Measurements from ENCODE around the gene RAE1. TPM values are rescaled to one million over a fixed set of nuclear protein-coding genes. Genes with fewer than 3 reads are reported as not detected.

RAE1 gene
- total and polyA plus RNA-seq, 2 of the 4 experiments (the other 2 are of a cell fraction) = 32.8 to 80.5 TPM

DNA sequence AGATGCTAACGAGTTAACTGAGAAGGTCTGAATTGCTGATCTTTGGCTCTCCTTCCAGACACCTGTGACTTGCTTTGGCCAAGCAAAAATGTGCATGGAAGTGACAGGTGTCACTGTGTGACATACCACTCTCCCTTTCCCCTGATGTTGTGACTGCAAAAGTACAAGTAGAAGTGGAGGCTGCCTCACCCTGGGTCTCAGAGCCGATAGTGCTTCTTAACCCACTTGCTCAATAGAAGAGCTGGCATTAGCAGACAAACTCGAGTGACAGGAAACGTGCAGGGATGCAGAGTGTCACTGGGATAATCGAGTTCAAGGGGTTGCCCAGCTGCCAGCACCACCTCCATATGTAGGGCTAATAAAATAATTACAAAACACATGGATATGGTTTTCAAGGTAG is 37.8 kb upstream of the RAE1 start:
- no peak for DNase-seq
- Histone ChIP-seq H3K18ac (ENCODE audit: low read depth, low read length) (no peak overlapping the region), H2AK5ac (ENCODE audit: low read depth, low read length) (no peak overlapping the region), H3K27ac (ENCODE audit: insufficient read depth, low read length) (no peak overlapping the region), H3K9ac (ENCODE audit: low read depth, low read length) (no peak overlapping the region), H4K20me1 (ENCODE audit: insufficient read depth, low read length) (no peaks in the 10 kb centered on the region), H3K14ac (replicated peaks; ENCODE audit: low read depth, low read length) (no peak overlapping the region), H3K36me3 (ENCODE audit: control insufficient read depth, insufficient read depth, low read length) (no peaks in the 10 kb centered on the region), H4K8ac (ENCODE audit: low read depth in 2 of 2, low read length in 2 of 2) (no peak overlapping the region), H4K91ac (ENCODE audit: insufficient read depth, low read depth, low read length) (no peak overlapping the region), H3K4me3 (ENCODE audit: insufficient read depth, low read depth, low read length) (no peak overlapping the region), H3K23ac (ENCODE audit: low read depth, low read length) (no peak overlapping the region), H3K4me1 (ENCODE audit: control insufficient read depth, insufficient read depth, low read length) (no peaks in the 10 kb centered on the region), H3K79me1 (ENCODE audit: low read depth in 1 of 2, low read length in 2 of 2) (no peaks in the 10 kb centered on the region), H4K5ac (ENCODE audit: low read depth, low read length) (no peak overlapping the region), H2BK5ac (ENCODE audit: low read depth, low read length, poor library complexity, severe bottlenecking) (no peak overlapping the region), H2BK15ac (ENCODE audit: low read depth, low read length) (no peak overlapping the region), H2BK20ac (ENCODE audit: low read depth, low read length) (no peak overlapping the region), H2BK120ac (ENCODE audit: low read depth, low read length) (no peak overlapping the region), H2AFZ (replicated peaks; ENCODE audit: low read length, poor library complexity) (no peak overlapping the region), H3K9me3 (ENCODE audit: control insufficient read depth, insufficient read depth, low read length) (no peaks in the 10 kb centered on the region), H3K9me1 (ENCODE audit: insufficient read depth, low read length) (no peaks in the 10 kb centered on the region), H3K4me2 (ENCODE audit: low read depth, low read length) (no peak overlapping the region), H3K27me3 (ENCODE audit: control insufficient read depth, insufficient read depth, low read length) (peaks cover 2% of the 10 kb centered on the region; the same call in 1 of the 2 replicates), H3K4ac (ENCODE audit: low read depth, low read length) (no peak overlapping the region), H3K56ac (ENCODE audit: extremely low read depth, insufficient read depth, low read length) (no peak overlapping the region), H2AK9ac (replicated peaks; ENCODE audit: low read depth, low read length, poor library complexity) (no peak overlapping the region)
- WGBS, 2 experiments (ENCODE audit: extremely low coverage in 2 of 2, insufficient read length in 1 of 2) = no CpG with 5 or more reads among the region's 5 CpGs
- POLR2A ChIA-PET (ENCODE audit: unreplicated experiment) = no interaction called here
- CTCF ChIA-PET = no interaction called here
- intact Hi-C loops (cut with micrococcal nuclease) (no loop called here), in situ Hi-C loops (cut with MboI; ENCODE audit: low sequenced_read_pairs) (no loop called here), dilution Hi-C loops (cut with HindIII; ENCODE audit: low sequenced_read_pairs, unreplicated experiment) (no loop called here)
- BruUV-seq (replicated peaks) = no TSS peak
- ATAC-seq (ENCODE audit: low read depth) = no peak
- no peak for TF ChIP-seq FOS (IDR thresholded peaks at IDR 0.05; ENCODE audit: low read depth, low read length)
- no peak for TF ChIP-seq RAD21 (IDR thresholded peaks at IDR 0.05; ENCODE audit: low read length)
- no peak for TF ChIP-seq RFX5 (IDR thresholded peaks at IDR 0.05; ENCODE audit: low read depth, low read length)
- TF ChIP-seq, protein P1, sequence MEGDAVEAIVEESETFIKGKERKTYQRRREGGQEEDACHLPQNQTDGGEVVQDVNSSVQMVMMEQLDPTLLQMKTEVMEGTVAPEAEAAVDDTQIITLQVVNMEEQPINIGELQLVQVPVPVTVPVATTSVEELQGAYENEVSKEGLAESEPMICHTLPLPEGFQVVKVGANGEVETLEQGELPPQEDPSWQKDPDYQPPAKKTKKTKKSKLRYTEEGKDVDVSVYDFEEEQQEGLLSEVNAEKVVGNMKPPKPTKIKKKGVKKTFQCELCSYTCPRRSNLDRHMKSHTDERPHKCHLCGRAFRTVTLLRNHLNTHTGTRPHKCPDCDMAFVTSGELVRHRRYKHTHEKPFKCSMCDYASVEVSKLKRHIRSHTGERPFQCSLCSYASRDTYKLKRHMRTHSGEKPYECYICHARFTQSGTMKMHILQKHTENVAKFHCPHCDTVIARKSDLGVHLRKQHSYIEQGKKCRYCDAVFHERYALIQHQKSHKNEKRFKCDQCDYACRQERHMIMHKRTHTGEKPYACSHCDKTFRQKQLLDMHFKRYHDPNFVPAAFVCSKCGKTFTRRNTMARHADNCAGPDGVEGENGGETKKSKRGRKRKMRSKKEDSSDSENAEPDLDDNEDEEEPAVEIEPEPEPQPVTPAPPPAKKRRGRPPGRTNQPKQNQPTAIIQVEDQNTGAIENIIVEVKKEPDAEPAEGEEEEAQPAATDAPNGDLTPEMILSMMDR (conservative IDR thresholded peaks at IDR 0.05; ENCODE audit: low read depth, low read length) = no peak
- TF ChIP-seq SMC3 (IDR thresholded peaks at IDR 0.05; ENCODE audit: low read depth, low read length) = no peak
- TF ChIP-seq MAZ (IDR thresholded peaks at IDR 0.05; ENCODE audit: borderline replicate concordance, low read depth, low read length) = no peak
- no peak for TF ChIP-seq CHD1 (IDR thresholded peaks at IDR 0.05; ENCODE audit: low read depth, low read length)
- TF ChIP-seq NFE2L2 (IDR thresholded peaks at IDR 0.05; ENCODE audit: low read depth, low read length) = no peak
- TF ChIP-seq RCOR1 (IDR thresholded peaks at IDR 0.05; ENCODE audit: insufficient replicate concordance, low read length) = no peak
- no peak for TF ChIP-seq BHLHE40 (IDR thresholded peaks at IDR 0.05; ENCODE audit: low read depth, low read length)
- TF ChIP-seq, protein P2, sequence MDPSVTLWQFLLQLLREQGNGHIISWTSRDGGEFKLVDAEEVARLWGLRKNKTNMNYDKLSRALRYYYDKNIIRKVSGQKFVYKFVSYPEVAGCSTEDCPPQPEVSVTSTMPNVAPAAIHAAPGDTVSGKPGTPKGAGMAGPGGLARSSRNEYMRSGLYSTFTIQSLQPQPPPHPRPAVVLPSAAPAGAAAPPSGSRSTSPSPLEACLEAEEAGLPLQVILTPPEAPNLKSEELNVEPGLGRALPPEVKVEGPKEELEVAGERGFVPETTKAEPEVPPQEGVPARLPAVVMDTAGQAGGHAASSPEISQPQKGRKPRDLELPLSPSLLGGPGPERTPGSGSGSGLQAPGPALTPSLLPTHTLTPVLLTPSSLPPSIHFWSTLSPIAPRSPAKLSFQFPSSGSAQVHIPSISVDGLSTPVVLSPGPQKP (IDR thresholded peaks at IDR 0.05; ENCODE audit: borderline replicate concordance, low read depth, low read length) = no peak

Measured in IMR-90 (cell line).